GM12874 (cell line): ENCODE data around the gene VAC14.

ENCODE experiments used
- TF ChIP-seq, protein P1 (sequence below): IDR thresholded peaks from 2 replicates; pipeline ENCODE4 v1.5.1; 2011; ENCODE audit warnings: low read depth, mild to moderate bottlenecking, control low read depth, low read length, moderate library complexity; ENCODE audit not compliant: insufficient read depth

VAC14 gene

DNA sequence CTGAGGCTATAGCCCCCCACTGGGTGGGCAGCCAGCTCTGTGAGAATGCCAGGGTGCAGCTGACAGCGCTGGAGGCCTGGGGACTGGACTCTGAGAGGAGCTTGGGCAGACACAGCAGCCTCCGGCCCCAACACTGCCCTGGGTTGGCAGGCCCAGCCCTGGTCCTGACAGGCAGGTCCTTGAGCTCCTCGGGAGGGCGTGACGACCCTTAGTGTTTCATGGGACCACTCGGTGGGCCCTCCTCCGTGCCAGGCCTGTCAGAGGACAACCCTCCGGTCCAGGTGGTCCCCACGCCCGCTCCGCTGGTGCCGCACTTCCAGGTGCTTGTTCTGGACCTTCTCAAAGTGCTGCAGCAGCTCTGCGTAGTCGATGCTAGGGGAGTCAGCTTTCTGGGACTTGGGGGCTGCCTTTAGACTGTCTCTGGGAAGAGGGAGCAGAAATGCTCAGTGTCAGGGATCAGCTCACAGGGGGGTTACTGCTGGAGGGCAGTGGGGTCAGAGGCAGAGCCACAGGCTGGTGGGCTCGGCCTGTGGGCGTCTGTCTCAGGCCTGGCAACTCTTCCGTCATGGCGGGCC, 113.2 kb downstream of the VAC14 start:
- TF ChIP-seq, protein P1, sequence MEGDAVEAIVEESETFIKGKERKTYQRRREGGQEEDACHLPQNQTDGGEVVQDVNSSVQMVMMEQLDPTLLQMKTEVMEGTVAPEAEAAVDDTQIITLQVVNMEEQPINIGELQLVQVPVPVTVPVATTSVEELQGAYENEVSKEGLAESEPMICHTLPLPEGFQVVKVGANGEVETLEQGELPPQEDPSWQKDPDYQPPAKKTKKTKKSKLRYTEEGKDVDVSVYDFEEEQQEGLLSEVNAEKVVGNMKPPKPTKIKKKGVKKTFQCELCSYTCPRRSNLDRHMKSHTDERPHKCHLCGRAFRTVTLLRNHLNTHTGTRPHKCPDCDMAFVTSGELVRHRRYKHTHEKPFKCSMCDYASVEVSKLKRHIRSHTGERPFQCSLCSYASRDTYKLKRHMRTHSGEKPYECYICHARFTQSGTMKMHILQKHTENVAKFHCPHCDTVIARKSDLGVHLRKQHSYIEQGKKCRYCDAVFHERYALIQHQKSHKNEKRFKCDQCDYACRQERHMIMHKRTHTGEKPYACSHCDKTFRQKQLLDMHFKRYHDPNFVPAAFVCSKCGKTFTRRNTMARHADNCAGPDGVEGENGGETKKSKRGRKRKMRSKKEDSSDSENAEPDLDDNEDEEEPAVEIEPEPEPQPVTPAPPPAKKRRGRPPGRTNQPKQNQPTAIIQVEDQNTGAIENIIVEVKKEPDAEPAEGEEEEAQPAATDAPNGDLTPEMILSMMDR: no peak

- TF ChIP-seq, protein P1: no peak
Measured at GRCh38 chr16:70687102-70687511, 113.9 kb downstream of the VAC14 start.

DNA sequence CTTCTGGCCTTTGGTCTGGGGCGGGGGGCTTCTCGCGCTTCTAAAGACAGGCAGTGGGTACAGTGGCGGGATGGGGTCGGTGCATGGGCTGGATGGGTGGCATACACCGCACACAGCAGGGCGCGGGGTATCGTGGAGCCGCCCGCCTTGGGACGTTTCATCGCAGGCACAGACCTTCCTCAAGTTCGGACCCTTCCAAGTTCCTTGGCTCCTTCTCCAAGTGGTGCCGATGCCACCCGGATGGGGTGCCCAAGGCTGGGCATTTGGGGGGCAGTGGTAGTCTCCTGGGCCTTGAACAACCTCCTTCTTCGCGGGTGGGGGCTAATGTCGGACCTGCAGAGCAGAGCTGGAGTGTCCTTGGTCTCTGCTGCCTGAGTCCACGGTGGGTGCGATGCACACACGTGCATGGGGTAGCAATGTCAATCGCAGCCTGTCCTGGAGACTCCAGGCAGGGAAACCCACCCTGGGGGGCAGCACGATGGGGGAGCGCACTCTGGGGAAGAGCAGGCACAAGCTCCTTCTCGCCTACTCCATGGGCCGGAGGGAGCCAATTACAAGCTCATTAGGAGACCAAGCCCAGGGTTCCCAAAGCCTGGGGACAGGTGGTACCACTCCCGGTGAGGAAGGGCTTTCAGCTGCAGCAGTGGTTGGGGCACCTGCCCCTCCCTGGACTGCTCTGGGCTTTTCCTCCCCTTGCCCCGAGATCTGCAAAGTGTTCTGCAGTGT, 114.4 kb downstream of the VAC14 start:
- TF ChIP-seq, protein P1: no peak

DNA sequence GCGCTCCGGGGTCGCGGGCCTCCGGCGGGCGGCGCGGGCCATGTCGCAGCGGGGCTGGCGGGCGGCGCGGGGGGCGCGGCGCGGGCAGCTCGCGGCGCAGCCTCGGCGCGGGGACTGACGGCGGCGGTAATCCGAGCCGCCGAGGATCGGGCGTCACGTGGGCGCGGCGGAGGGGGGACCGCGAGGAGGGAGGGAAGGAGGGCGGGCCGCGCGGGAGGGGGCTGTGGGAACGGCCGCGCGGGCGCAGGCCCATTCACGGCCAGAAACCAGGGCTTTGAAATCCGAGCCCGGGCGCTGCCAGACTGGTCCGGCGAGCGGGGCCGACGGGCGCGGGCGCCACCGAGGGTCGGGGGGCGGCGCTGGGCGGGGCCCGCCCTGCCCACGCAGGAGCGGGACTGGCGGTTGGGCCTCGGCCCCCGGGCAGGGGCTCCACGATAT, 115.0 kb downstream of the VAC14 start, which contains the start of gene MTSS2:
Gene MTSS2, minus strand, starts transcription at position 116 of the 438 bp plus-strand sequence. CDS start 262 bp downstream, outside the sequence.
- TF ChIP-seq, protein P1: no peak

- TF ChIP-seq, protein P1: no peak
Measured at GRCh38 chr16:70685061-70685937, 115.7 kb downstream of the VAC14 start.

DNA sequence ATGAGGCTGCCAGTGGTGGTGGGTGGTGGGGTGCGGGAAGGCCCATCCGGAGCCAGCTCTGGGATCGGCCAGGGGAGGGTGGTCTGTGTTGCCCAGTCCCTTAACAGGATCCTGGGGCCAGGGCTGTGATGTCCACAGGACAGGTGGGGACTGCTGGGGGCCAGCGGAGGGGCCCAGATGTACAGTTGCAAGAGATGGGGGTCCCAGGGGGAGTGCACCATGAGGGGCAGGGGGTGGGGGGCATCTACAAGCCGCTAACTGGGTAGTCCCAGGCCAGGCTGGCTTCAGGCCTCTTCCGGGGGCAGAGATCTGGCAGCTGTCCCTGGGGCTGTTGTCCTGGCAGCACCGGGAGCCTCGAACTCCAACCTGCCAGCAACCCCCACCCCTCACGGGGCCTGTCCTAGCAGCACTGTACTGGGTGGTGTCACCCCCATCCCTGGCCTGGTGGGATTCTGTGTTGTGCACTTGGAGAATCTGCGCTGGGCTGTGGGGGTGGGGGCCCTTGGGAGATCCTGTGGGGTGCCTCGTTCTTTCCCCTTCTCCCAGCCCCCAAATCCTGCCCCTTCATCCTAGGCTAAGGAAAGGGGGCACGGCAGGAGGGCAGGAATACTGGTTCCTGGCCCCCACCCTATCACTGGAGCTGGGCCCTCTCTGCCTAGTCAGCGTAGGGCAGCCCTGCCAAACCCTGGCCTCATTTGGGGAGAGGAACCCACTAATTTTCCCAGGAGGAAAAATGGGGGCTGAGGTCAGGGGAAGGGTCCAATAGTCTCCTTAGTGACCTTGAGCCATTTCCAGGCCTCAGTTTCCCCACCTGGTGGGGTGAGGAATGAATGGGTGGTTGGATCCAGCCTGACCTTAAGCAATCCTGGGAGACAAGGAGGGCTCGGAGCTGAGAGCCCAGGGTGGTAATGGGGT, 116.6 kb downstream of the VAC14 start:
- TF ChIP-seq, protein P1: no peak
